GM18508 (cell line): Measurements from ENCODE around the gene TMEM183A.

Source experiments
- ATAC-seq: cut with Tn5 transposase; IDR thresholded peaks from one replicate; pipeline ENCODE4 v1.9.1; 2021; ENCODE audit warnings: moderate number of reproducible peaks; ENCODE audit not compliant: insufficient read depth, unreplicated experiment

Gene TMEM183A

DNA sequence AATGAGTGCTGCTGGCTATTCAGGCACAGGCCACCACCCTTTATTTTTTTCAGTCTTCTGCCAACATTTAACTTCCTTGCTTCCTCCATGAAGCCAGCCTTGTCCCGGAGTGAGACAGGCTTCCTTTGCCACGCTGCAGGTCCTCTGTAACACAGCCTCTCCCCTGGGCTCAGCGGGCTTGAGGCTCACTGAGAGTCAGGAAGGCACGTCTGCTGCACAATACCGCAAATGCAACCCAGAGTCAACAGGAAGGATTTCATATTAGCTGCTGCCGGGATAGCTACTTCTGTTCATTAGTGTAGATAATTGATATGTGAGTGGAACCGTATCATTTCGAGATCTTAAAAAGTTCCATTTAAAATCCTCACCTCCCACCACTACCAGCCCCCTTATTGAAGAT, 56.1 kb downstream of the TMEM183A start:
- ATAC-seq: no peak

- ATAC-seq: no peak
These were observed 58.0 kb downstream of the TMEM183A start for GRCh38 chr1:203065191-203065590.

DNA sequence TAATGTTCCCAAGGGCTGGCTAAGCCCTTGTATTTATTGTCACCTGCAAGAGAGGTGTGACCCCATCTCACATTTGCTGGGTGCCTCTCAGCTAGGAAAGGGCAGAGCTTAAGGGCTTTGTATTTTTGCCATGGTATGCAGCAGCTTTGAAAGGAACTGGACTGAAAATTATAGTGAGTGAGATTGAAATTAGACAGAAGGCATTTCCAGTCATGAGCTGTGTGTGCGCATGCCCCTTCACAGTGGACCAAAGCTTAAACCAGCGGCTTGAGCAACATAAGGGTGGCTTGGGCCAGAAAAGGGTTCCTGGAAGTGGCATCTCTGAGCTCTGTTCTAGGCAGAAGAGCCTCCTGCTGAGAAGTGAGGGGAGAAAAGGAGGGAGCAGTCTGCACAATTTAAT, 58.8 kb downstream of the TMEM183A start:
- ATAC-seq: no peak

DNA sequence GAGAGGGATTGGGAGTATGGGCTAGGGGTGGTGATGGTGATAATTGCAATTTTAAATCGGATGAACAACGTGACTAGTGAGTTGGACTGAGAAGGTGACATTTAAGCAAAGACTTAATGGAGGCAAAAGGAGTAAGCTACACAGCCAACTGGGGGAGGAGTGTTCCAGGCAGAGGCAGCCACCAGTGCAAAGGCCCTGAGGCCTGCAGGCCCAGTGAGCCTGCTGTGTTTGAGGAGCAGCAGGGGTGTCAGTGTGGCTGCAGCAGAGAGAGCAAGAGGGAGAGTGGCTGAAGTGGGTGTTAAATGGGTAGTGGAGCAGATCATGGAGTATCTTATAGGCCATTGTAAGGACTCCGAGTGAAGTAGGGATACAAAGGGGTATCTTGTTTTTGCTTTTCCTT, 59.8 kb downstream of the TMEM183A start:
- ATAC-seq: no peak

GRCh38 chr1:203069030-203069747, 62.0 kb downstream of the TMEM183A start:
- ATAC-seq: no peak

DNA sequence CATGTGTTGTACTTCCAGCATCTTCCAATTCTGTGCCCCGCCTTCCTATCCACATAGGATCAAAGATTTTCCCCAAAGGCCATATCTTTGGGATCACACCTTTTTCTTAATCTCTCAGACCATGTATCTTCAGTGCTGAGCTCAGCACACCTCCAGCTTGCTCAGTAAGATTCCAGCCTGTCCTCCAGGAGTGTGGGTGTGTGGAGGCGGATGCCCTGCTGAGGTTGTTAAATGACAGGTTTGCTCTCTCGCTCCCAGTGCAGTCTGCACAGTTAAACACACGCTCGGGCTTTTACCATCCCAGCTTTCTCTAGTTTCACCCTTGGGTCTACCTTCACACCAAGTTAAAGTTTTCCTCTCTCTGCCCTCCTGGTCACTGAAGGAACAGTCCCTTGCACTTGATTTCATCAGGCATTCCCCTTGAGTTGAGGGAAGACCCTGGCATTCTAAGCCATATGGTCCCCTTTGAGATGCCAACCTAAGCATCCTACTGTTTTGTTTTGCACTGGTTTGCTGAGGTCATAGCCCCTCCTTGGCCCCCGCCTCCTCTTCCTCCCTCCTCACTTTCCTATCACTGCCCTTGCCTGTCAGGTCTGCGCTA, 64.9 kb downstream of the TMEM183A start:
- ATAC-seq: no peak

DNA sequence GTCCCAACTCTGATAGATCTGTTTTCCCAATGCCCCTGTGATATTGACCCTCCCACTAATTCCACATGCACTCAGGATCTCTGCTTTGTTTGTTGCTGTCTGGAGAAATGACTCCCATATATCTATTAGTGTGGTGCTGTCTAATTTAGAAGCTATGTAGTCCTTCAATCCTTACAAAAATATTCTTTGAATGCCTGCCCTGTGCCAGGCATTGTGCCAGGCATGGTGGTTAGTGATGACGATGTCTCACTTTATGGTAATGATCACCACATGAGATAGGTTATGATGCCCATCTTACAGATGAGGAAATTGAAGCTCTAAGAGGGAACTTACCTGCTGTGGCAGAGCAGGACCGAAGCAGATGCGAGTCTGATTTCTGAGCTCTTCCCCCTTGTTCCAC, 65.7 kb downstream of the TMEM183A start:
- no peak for ATAC-seq

DNA sequence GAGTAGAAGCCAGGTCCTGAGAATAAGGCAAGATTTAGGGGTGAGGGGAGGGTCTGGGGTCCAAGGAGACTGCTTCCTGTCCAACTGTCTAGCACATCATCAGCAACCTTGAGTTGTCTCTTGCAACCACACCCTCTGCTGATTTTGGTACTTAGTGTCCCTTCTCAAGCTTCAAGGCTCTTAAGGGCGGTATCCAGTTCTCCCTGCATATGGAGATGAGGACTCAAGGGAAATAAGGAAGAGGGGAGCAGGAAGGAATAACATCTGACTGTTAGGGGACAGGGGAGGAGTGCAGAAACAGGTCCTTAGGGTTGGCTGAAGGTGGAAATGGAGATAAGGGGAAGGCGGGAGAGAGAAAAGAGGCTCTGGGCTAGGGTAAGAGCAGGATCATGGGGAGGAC, 66.3 kb downstream of the TMEM183A start:
- no peak for ATAC-seq
